HG03558 (cell line): ENCODE data around the gene ULBP1.
"Not testable (repeated sequence)": the region's sequence is repeated elsewhere in the genome, so short reads cannot be mapped to it uniquely, and the experiment has no call there.

Source experiments
- ATAC-seq: cut with Tn5 transposase; IDR thresholded peaks from one replicate; pipeline ENCODE4 v1.9.1; 2021; ENCODE audit warnings: moderate number of reproducible peaks; ENCODE audit not compliant: unreplicated experiment; ENCODE audit errors: extremely low read depth

ULBP1 gene

GRCh38 chr6:149950423-149950822, 13.3 kb upstream of the ULBP1 start:
- ATAC-seq = no peak

GRCh38 chr6:149951096-149951495, 12.6 kb upstream of the ULBP1 start:
- no peak for ATAC-seq

GRCh38 chr6:149951626-149952025, 12.1 kb upstream of the ULBP1 start:
- ATAC-seq = no peak

- not testable (repeated sequence) for ATAC-seq
Observed at GRCh38 chr6:149953390-149953789, 10.4 kb upstream of the ULBP1 start.

- ATAC-seq = not testable (repeated sequence)
Observed at GRCh38 chr6:149953934-149954327, 9.8 kb upstream of the ULBP1 start.

- ATAC-seq = not testable (repeated sequence)
Observed at GRCh38 chr6:149954328-149954983, 9.3 kb upstream of the ULBP1 start.

- not testable (repeated sequence) for ATAC-seq
Observed at GRCh38 chr6:149954984-149955653, 8.6 kb upstream of the ULBP1 start.

GRCh38 chr6:149955654-149956317, 8.0 kb upstream of the ULBP1 start:
- ATAC-seq = not testable (repeated sequence)

- ATAC-seq = not testable (repeated sequence)
Observed at GRCh38 chr6:149958124-149958523, 5.6 kb upstream of the ULBP1 start.

GRCh38 chr6:149959806-149960205, 3.9 kb upstream of the ULBP1 start:
- not testable (repeated sequence) for ATAC-seq

GRCh38 chr6:149960488-149960887, 3.3 kb upstream of the ULBP1 start:
- ATAC-seq = no peak

GRCh38 chr6:149961728-149962425, 1.9 kb upstream of the ULBP1 start:
- ATAC-seq = no peak

GRCh38 chr6:149962461-149963211, 1.1 kb upstream of the ULBP1 start:
- no peak for ATAC-seq

- no peak for ATAC-seq
Observed at GRCh38 chr6:149963212-149963461, 606 bp upstream of the ULBP1 start.

- no peak for ATAC-seq
Observed at GRCh38 chr6:149964308-149965193, 808 bp downstream of the ULBP1 start.

GRCh38 chr6:149965194-149966020, 1.7 kb downstream of the ULBP1 start:
- ATAC-seq = no peak

- ATAC-seq = not testable (repeated sequence)
Observed at GRCh38 chr6:149966319-149966718, 2.6 kb downstream of the ULBP1 start.

- ATAC-seq = no peak
Observed at GRCh38 chr6:149967591-149967990, 3.8 kb downstream of the ULBP1 start.

- ATAC-seq = not testable (repeated sequence)
Observed at GRCh38 chr6:149967999-149968398, 4.3 kb downstream of the ULBP1 start.
